ENCODE data around the gene LIPC.

Gene LIPC

DNA sequence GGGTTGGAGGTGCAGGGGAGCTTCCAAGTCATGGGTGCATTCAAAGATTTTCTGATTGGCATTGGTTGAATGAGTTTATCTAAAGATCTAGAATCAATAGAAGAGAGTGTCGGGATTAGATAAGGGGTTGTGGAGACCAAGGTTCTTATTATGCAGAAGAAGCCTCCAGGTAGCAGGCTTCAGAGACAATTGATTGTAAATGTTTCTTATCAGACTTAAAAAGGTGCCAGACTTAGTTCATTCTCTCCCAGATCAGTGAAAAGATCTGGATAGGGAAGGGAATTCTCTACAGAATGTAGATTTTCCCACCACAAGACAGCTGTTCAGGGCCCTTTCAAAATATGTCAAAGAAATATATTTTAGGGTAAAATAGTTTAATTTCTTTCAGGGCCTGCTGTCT is 129.5 kb downstream of the LIPC start:
- no peak for DNase-seq

- DNase-seq = no peak
Measured at GRCh38 chr15:58562135-58562534, 130.3 kb downstream of the LIPC start.

DNA sequence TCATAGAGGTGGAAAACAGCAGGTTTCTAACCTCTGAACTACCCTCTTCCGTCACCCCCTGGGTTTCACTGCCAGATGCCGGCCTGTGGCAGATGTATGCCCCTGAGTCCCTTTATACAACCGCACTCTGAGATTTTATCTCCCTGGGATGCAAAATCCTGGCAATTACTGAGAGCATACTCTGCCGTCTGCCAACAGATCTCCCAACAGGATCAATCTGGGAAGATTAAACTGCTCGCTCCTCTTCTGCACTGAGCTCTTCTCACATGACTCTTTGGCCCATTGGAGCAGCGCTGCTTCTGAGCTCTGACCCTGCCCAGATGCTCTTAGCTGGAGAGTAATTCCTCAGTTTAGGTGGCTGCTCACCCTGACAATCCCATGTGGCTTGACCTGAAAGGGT is 133.2 kb downstream of the LIPC start:
- DNase-seq = no peak

- DNase-seq = no peak
Measured at GRCh38 chr15:58565619-58566018, 133.8 kb downstream of the LIPC start.

DNA sequence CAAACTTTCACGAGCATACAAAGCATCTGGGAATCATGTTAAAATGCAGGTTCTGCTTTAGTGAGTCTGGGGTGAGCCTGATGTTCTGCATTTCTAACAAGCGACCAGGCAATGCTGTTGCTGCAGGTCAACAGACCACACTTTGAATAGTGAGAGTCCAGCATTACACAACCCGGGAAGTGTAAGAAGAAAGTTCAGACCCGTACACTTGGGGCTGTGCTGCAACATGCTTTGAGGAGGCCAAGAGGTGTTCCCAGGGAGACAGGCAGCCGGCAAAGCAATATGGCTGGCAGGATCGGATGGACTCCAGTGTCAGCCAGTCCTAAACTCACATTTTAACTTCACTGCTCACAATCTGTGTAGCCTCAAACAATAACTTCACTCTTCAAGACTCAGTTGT is 134.2 kb downstream of the LIPC start:
- DNase-seq = no peak

DNA sequence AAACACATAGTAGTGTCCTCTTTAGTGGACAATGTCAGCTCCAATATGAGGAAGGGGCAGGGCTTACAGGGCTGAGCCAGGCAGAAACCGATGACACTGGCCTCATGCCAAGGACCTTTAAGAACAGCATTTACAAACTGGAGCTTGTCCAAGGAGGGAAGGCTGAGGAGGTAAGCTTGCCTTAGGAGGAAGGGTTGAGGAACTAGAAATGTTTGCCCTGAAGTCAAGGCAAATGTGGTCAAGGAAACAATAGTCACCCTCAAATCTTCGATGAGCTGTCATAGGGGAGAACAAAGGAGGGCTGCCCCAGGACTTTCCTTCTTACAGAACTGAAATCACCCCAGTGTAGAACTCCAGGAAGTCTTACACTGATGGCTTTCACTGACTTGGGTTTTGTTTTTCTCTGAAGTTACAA is 136.4 kb downstream of the LIPC start:
- DNase-seq = no peak

DNA sequence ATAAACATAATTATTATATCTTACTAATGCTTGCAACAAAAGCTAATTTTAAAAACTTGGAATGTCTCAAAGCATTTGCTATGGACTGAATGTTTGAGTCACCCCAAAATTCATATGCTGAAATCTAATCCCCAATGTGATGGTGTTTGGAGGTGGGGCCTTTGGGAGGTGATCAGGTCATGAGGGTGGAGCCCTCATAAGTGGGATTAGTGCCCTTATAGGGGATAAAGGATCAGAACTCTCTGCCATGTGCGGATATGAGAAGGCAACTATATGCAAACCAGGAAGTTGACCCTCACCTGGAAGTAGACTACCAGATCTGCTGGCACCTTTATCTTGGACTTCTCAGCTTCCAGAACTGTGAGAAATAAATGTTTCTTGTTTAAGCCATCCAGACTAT is 137.7 kb downstream of the LIPC start:
- no peak for DNase-seq

- DNase-seq = no peak
Measured at GRCh38 chr15:58571491-58571890, 139.7 kb downstream of the LIPC start.

DNA sequence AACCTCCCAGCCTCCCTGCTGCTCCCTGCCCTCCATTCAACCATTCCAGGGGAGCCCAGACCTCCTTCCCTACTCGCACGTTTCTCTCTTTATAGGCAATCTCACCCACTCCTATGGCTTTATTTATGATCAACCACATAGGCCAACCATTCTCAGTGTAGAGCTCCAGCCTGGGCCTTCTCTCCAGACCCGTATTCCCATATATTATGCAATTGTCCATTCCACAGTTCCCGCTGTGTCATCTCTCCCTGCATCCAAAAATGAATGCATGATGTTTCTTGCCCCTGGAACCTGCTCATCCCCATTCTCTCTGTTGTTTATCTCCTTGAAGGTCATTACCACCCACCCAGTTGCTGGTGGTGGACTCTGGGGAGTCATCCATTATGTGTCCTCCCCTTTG is 140.7 kb downstream of the LIPC start:
- DNase-seq = no peak

DNA sequence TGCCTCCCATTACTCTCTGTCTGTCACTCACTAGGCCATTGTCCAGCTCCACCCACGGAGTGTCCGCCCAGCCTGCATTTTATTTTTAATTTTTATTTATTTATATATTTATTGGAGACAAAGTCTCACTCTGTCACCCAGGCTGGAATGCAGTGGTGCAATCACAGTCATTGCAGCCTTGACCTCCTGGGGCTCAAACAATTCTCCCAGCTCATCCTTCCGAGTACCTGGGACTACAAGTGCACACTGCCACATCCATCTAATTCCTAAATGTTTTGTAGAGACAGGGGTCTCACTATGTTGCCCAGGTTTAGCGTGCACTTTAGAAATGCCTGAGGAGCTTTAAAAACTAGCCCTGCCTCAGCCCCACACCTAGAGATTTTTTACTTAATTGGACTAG is 141.5 kb downstream of the LIPC start:
- no peak for DNase-seq

GRCh38 chr15:58574631-58575030 is 142.8 kb downstream of the LIPC start:
- DNase-seq = no peak

GRCh38 chr15:58575045-58575786 is 143.4 kb downstream of the LIPC start:
- DNase-seq = no peak

DNA sequence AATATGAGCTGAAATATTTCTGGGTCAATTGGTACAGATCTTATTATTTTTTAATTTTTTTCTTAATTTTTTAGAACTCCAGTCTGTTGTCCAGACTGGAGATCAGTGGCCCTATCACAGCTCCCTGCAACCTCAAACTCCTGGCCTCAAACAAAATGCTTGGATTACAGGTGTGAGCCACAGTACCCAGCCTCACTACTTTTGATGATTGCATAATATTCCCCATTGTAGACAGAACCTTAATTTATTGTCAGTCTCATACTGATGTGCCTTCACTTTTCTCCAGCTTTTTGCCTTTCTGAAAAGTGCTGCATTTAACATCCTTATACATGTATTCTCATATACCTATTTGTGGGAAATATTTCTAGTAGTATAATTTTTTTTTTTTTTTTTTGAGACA is 144.9 kb downstream of the LIPC start:
- no peak for DNase-seq

DNA sequence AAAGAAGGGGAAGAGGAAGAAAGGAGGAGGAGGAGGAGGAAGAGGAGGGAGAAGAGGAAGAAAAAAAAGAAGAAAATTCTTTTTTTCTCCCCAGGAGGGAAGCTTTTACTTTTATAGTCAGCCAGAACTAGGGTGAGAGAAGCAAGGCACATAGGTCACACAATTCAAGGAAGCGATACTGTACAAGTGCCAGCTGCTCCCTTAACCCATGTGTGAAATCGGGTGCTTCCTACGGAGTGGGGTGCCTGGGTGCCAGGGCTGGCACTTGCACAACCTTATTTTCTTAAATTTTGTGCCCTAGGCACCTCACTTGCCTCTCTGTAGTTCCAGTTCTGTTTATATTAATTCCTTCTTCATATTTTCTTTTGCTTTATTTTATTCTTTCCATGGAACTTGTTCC is 150.4 kb downstream of the LIPC start:
- DNase-seq = no peak

DNA sequence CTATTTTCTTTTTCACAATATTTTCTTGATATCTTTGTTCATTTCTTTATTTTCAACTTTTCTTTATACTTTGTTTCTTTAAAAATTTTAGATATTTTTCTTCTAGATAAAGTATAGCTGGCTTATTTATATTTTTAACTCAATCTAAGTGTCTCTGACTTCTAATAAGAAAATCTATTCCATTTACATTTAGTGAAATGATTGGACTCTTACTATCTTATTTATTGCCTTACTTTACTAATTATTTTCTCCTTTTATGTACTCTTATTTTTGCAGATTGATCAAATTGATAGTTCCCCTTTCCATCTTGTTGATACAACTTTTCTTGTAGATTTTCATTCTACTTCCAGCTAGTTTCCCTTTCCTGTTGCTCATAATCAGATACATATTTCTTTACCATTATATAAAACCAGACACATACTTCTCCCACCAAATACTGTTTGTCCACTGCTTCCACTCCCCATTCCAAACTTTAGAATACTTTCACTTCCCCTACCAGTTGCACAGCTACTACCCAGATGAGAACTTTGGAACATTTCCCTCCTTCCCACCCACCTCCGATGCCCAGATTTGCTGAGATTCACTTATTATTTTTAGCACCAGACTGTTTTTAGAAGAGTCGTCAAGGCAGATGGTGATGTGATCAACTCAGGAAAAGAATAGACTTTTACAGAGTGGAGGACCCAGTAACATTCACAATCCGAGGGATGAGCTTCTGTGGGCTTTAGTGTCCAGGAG is 151.5 kb downstream of the LIPC start:
- DNase-seq = no peak

- no peak for DNase-seq
Measured at GRCh38 chr15:58584789-58585461, 153.1 kb downstream of the LIPC start.

DNA sequence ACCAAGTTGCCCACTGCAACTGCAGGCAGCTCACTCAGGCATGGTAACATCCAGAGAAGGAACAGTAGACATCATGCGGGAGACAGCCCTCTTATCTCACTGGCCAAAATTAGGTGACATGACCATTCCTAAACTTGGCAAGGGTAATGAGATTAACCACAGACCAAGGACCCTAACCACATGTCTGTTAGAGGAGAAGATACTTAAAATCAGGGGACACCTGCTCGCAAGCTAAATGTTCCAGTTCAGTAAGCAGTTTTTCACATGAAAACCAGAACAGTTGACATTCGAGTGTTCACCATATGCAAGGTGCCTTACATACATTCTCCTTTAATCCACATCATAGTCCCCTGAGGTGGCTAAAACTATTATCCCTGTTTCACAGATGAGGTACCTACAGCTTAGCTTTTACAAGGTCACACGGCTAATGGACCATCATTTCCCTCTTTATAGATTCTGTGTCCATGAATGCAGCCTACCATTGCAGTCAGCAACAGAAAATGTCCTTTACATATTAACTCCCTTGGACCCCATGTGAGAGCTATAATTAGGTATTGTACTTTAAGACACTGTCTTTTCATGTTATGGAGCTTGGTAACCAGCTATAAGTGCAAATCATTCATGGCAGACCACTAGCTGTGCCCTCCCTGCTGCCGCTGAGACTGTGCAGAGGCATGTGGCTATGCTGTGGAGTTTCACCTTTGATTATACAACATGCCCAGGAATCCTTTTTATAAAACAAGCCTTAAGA is 154.1 kb downstream of the LIPC start:
- no peak for DNase-seq

- no peak for DNase-seq
Measured at GRCh38 chr15:58587486-58587885, 155.7 kb downstream of the LIPC start.

GRCh38 chr15:58588096-58588495 is 156.3 kb downstream of the LIPC start:
- no peak for DNase-seq

GRCh38 chr15:58589047-58589446 is 157.3 kb downstream of the LIPC start:
- no peak for DNase-seq

DNA sequence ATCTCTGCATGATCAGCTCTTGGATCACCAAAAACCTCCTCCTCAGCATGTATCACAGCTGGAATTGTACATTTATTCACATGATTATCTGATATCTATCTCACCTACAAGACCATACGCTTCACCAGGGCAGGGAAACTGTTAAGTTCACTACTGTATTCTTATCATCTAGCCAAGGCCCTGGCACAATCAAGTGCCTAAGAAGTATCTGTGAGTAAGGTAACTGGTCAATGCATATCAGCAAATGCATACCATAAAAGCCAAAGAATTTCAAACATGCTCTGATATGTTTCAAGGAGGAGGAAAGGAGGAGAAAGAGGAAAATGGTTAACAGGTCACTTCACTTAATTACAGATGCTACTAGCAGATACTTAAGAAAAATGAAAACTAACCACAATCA is 158.4 kb downstream of the LIPC start:
- no peak for DNase-seq

- no peak for DNase-seq
Measured at GRCh38 chr15:58590926-58591325, 159.1 kb downstream of the LIPC start.

DNA sequence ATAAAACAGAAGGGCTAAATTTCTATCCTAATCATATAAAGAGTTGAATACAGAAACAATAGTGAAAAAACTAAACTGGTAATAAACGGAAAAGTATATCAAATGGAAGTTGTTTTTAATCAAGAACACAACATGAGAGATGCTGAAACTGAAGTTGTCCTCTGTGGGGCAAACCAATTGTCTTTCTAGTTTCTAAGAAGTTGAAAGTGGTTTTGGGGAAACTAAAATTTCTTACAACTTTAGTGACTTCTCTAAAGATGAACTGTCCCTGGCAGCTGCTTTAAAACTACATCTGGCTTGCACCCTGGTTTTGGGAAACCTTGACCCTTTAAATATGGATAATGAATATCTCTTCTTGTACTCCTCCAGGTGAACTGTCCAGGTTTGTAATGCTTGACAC is 162.1 kb downstream of the LIPC start:
- no peak for DNase-seq
